Central memory CD8-positive, alpha-beta T cell (primary cell): ENCODE measurements around the gene OGDHL.
"Not testable (repeated sequence)": the region's sequence is repeated elsewhere in the genome, so short reads cannot be mapped to it uniquely, and the experiment has no call there.

Experiments
- ATAC-seq: fragments of 150-1000 bp; cut with Tn5 transposase; replicated peaks from 2 replicates; pipeline ENCODE4 v1.10.0; 2022; ENCODE audit warnings: mild to moderate bottlenecking, moderate FRiP score, moderate number of reproducible peaks; ENCODE audit not compliant: poor library complexity, severe bottlenecking; ENCODE audit errors: extremely low read depth
- DNase-seq, 2 donors: peaks; one replicate each; pipeline ENCODE4 v3.0.0; 2021; ENCODE audit warnings: low spot score in 2 of 2
- H3K27ac Mint-ChIP-seq: one replicate; pipeline ENCODE4 v1.8.0; 2022; ENCODE audit warnings: low read depth, mild to moderate bottlenecking, moderate library complexity, mixed read lengths
- H3K27me3 Mint-ChIP-seq: one replicate; pipeline ENCODE4 v1.8.0; 2022; ENCODE audit warnings: mixed read lengths
- H3K36me3 Mint-ChIP-seq: one replicate; pipeline ENCODE4 v1.8.0; 2022; ENCODE audit warnings: mild to moderate bottlenecking, moderate library complexity, mixed read lengths; ENCODE audit not compliant: insufficient read depth
- H3K4me1 Mint-ChIP-seq: one replicate; pipeline ENCODE4 v1.8.0; 2022; ENCODE audit warnings: mixed read lengths
- H3K4me3 Mint-ChIP-seq: one replicate; pipeline ENCODE4 v1.8.0; 2022; ENCODE audit warnings: mild to moderate bottlenecking, moderate library complexity, mixed read lengths
- H3K9me3 Mint-ChIP-seq: one replicate; pipeline ENCODE4 v1.8.0; 2022; ENCODE audit warnings: mixed read lengths

OGDHL gene

GRCh38 chr10:49768731-49769130 is 6.6 kb upstream of the OGDHL start:
- no peak for DNase-seq
- no peak overlapping the region for H3K27ac Mint-ChIP-seq
- ATAC-seq, result no peak
- H3K36me3 Mint-ChIP-seq, result peaks cover 2% of the 10 kb centered on the region
- H3K27me3 Mint-ChIP-seq, result peaks cover 66% of the 10 kb centered on the region
- H3K9me3 Mint-ChIP-seq, result peaks cover 9% of the 10 kb centered on the region
- no peaks in the 10 kb centered on the region for H3K4me1 Mint-ChIP-seq
- no peak overlapping the region for H3K4me3 Mint-ChIP-seq

- peaks cover 70% of the 10 kb centered on the region for H3K27me3 Mint-ChIP-seq
- peaks cover 9% of the 10 kb centered on the region for H3K9me3 Mint-ChIP-seq
- DNase-seq (no peak), ATAC-seq (no peak)
- no peak overlapping the region for H3K27ac Mint-ChIP-seq
- no peaks in the 10 kb centered on the region for H3K4me1 Mint-ChIP-seq
- H3K4me3 Mint-ChIP-seq, result no peak overlapping the region
- peaks cover 2% of the 10 kb centered on the region for H3K36me3 Mint-ChIP-seq
Measured at GRCh38 chr10:49768329-49768728, 6.2 kb upstream of the OGDHL start.

GRCh38 chr10:49767752-49768151 is 5.6 kb upstream of the OGDHL start:
- H3K27ac Mint-ChIP-seq, result no peak overlapping the region
- ATAC-seq (no peak), DNase-seq (no peak)
- peaks cover 9% of the 10 kb centered on the region for H3K9me3 Mint-ChIP-seq
- peaks cover 2% of the 10 kb centered on the region for H3K36me3 Mint-ChIP-seq
- H3K4me3 Mint-ChIP-seq, result no peak overlapping the region
- peaks cover 71% of the 10 kb centered on the region for H3K27me3 Mint-ChIP-seq
- H3K4me1 Mint-ChIP-seq, result no peaks in the 10 kb centered on the region

- H3K4me3 Mint-ChIP-seq, result no peak overlapping the region
- peaks cover 64% of the 10 kb centered on the region for H3K27me3 Mint-ChIP-seq
- DNase-seq, result no peak
- H3K4me1 Mint-ChIP-seq, result no peaks in the 10 kb centered on the region
- no peak for ATAC-seq
- H3K9me3 Mint-ChIP-seq, result peaks cover 9% of the 10 kb centered on the region
- peaks cover 2% of the 10 kb centered on the region for H3K36me3 Mint-ChIP-seq
- H3K27ac Mint-ChIP-seq, result no peak overlapping the region
Measured at GRCh38 chr10:49766484-49766883, 4.4 kb upstream of the OGDHL start.

- ATAC-seq (no peak), DNase-seq (no peak)
- Mint-ChIP-seq H3K27me3 (peaks cover 69% of the 10 kb centered on the region), H3K27ac (no peak overlapping the region), H3K9me3 (peaks cover 9% of the 10 kb centered on the region), H3K4me1 (no peaks in the 10 kb centered on the region), H3K36me3 (peaks cover 2% of the 10 kb centered on the region), H3K4me3 (peak overlapping the region; percentile 50)
Measured at GRCh38 chr10:49762566-49762877, 399 bp upstream of the OGDHL start.

GRCh38 chr10:49761201-49761788 is 828 bp downstream of the OGDHL start:
- Mint-ChIP-seq H3K27me3 (peaks cover 69% of the 10 kb centered on the region), H3K4me3 (peak overlapping the region; percentile 34)

GRCh38 chr10:49760789-49761188 is 1.3 kb downstream of the OGDHL start:
- Mint-ChIP-seq H3K4me3 (peak overlapping the region; percentile 34), H3K27me3 (peaks cover 69% of the 10 kb centered on the region)

More at GRCh38 chr10:49761201-49761788, 828 bp downstream of the OGDHL start:
- DNase-seq, result no peak
- Mint-ChIP-seq H3K27ac (no peak overlapping the region), H3K4me1 (no peaks in the 10 kb centered on the region), H3K9me3 (peaks cover under 1% of the 10 kb centered on the region), H3K36me3 (no peaks in the 10 kb centered on the region)
- peak; percentile 17 for ATAC-seq

GRCh38 chr10:49759787-49760551 is 2.2 kb downstream of the OGDHL start:
- H3K36me3 Mint-ChIP-seq, result no peaks in the 10 kb centered on the region
- DNase-seq (no peak), ATAC-seq (no peak)
- peaks cover 77% of the 10 kb centered on the region for H3K27me3 Mint-ChIP-seq
- no peak overlapping the region for H3K4me3 Mint-ChIP-seq
- no peaks in the 10 kb centered on the region for H3K4me1 Mint-ChIP-seq
- H3K27ac Mint-ChIP-seq, result no peak overlapping the region
- no peaks in the 10 kb centered on the region for H3K9me3 Mint-ChIP-seq

More at GRCh38 chr10:49760789-49761188, 1.3 kb downstream of the OGDHL start:
- Mint-ChIP-seq H3K4me1 (no peaks in the 10 kb centered on the region), H3K27ac (no peak overlapping the region), H3K36me3 (no peaks in the 10 kb centered on the region), H3K9me3 (no peaks in the 10 kb centered on the region)
- ATAC-seq (no peak), DNase-seq (no peak)

- Mint-ChIP-seq H3K9me3 (no peaks in the 10 kb centered on the region), H3K27ac (no peak overlapping the region), H3K36me3 (no peaks in the 10 kb centered on the region), H3K4me3 (no peak overlapping the region), H3K4me1 (no peaks in the 10 kb centered on the region), H3K27me3 (peaks cover 74% of the 10 kb centered on the region)
- ATAC-seq (no peak), DNase-seq (peak in 1 of 2 donors; percentile 9)
Measured at GRCh38 chr10:49758249-49758930, 3.7 kb downstream of the OGDHL start.

GRCh38 chr10:49756641-49757040 is 5.5 kb downstream of the OGDHL start:
- ATAC-seq (no peak), DNase-seq (no peak)
- Mint-ChIP-seq H3K27ac (no peak overlapping the region), H3K27me3 (peaks cover 72% of the 10 kb centered on the region), H3K36me3 (no peaks in the 10 kb centered on the region), H3K9me3 (no peaks in the 10 kb centered on the region), H3K4me1 (no peaks in the 10 kb centered on the region), H3K4me3 (no peak overlapping the region)

- Mint-ChIP-seq H3K4me3 (no peak overlapping the region), H3K27ac (no peak overlapping the region), H3K9me3 (no peaks in the 10 kb centered on the region), H3K27me3 (peaks cover 72% of the 10 kb centered on the region), H3K4me1 (no peaks in the 10 kb centered on the region), H3K36me3 (peaks cover 3% of the 10 kb centered on the region)
- DNase-seq (no peak), ATAC-seq (no peak)
Measured at GRCh38 chr10:49756031-49756430, 6.1 kb downstream of the OGDHL start.

GRCh38 chr10:49754951-49755350 is 7.2 kb downstream of the OGDHL start:
- not testable (repeated sequence) for ATAC-seq, H3K4me3 Mint-ChIP-seq, H3K4me1 Mint-ChIP-seq, H3K36me3 Mint-ChIP-seq, H3K27ac Mint-ChIP-seq, DNase-seq, H3K9me3 Mint-ChIP-seq
- H3K27me3 Mint-ChIP-seq, result peaks cover 76% of the 10 kb centered on the region

- H3K27me3 Mint-ChIP-seq, result peaks cover 57% of the 10 kb centered on the region
- no peak for DNase-seq
- H3K27ac Mint-ChIP-seq, result no peak overlapping the region
- no peak overlapping the region for H3K4me3 Mint-ChIP-seq
- ATAC-seq, result no peak
- H3K4me1 Mint-ChIP-seq, result no peaks in the 10 kb centered on the region
- H3K36me3 Mint-ChIP-seq, result peaks cover 5% of the 10 kb centered on the region
- no peaks in the 10 kb centered on the region for H3K9me3 Mint-ChIP-seq
Measured at GRCh38 chr10:49752584-49752983, 9.5 kb downstream of the OGDHL start.
